Astrocyte (in vitro differentiated cells and primary cell): ENCODE measurements around the gene VPS26C.

ENCODE experiments used
- CTCF ChIP-seq: IDR thresholded peaks from 2 replicates; pipeline ENCODE4 v1.5.1; 2011; ENCODE audit warnings: low read depth, mild to moderate bottlenecking, inconsistent platforms, low read length, moderate library complexity; ENCODE audit not compliant: insufficient read depth
- EZH2 ChIP-seq: IDR thresholded peaks from 2 replicates; pipeline ENCODE4 v1.6.1; 2012; ENCODE audit warnings: mild to moderate bottlenecking, low read length, inconsistent platforms; ENCODE audit not compliant: insufficient read depth

GRCh38 chr21:37188825-37189224 lies 78.3 kb downstream of the VPS26C start:
- no peak for TF ChIP-seq CTCF
- TF ChIP-seq EZH2: no peak
